ENCODE measurements around the gene SLC5A5.

The SLC5A5 gene

GRCh38 chr19:17866964-17867486 lies 4.7 kb upstream of the SLC5A5 start:
- Histone ChIP-seq H3K4me2 (ENCODE audit: low read depth, low read length, poor library complexity, severe bottlenecking) (no peak overlapping the region), H3F3A (ENCODE audit: low read depth) (no peaks in the 10 kb centered on the region; the same call in 1 of the 2 replicates), H3K79me2 (ENCODE audit: insufficient read depth, low read length) (peaks cover 19% of the 10 kb centered on the region), H3K36me3 (ENCODE audit: insufficient read depth, low read length) (peaks cover 33% of the 10 kb centered on the region; the same call in 1 of the 2 replicates), H3K9me3 (ENCODE audit: insufficient read depth, low read depth, low read length) (no peaks in the 10 kb centered on the region), H3K9me2 (replicated peaks; ENCODE audit: low read depth, low read length) (no peaks in the 10 kb centered on the region), H4K20me1 (ENCODE audit: insufficient read depth, low read length, poor library complexity, severe bottlenecking) (peaks cover 20% of the 10 kb centered on the region), H2AFZ (ENCODE audit: low read length) (no peak overlapping the region), H3K9ac (ENCODE audit: low read depth, low read length, poor library complexity, severe bottlenecking) (no peak overlapping the region), H3K27me3 (ENCODE audit: insufficient read depth, low read length, poor library complexity, severe bottlenecking) (no peaks in the 10 kb centered on the region), H3K4me1 (ENCODE audit: insufficient read depth, low read length, poor library complexity, severe bottlenecking) (peaks cover 6% of the 10 kb centered on the region), H3K4me3 (ENCODE audit: low read length, poor library complexity, severe bottlenecking) (no peak overlapping the region)
- TF ChIP-seq CTCF (conservative IDR thresholded peaks at IDR 0.05; ENCODE audit: low read length) (no peak), EZH2phosphoT487 (IDR thresholded peaks at IDR 0.05; ENCODE audit: borderline replicate concordance) (no peak)

- Histone ChIP-seq H4K20me1 (ENCODE audit: insufficient read depth, low read length, poor library complexity, severe bottlenecking) (peaks cover 6% of the 10 kb centered on the region), H3K4me1 (ENCODE audit: insufficient read depth, low read length, poor library complexity, severe bottlenecking) (no peaks in the 10 kb centered on the region), H3K9me3 (ENCODE audit: insufficient read depth, low read depth, low read length) (no peaks in the 10 kb centered on the region), H3K9me2 (replicated peaks; ENCODE audit: low read depth, low read length) (no peaks in the 10 kb centered on the region), H3K36me3 (ENCODE audit: insufficient read depth, low read length) (peaks cover 17% of the 10 kb centered on the region; the same call in 1 of the 2 replicates), H3K79me2 (ENCODE audit: insufficient read depth, low read length) (peaks cover 2% of the 10 kb centered on the region; the same call in 1 of the 2 replicates), H3K4me3 (ENCODE audit: low read length, poor library complexity, severe bottlenecking) (no peak overlapping the region), H3K27me3 (ENCODE audit: insufficient read depth, low read length, poor library complexity, severe bottlenecking) (no peaks in the 10 kb centered on the region), H3F3A (ENCODE audit: low read depth) (no peaks in the 10 kb centered on the region; the same call in 1 of the 2 replicates), H3K9ac (ENCODE audit: low read depth, low read length, poor library complexity, severe bottlenecking) (no peak overlapping the region), H3K4me2 (ENCODE audit: low read depth, low read length, poor library complexity, severe bottlenecking) (no peak overlapping the region), H2AFZ (ENCODE audit: low read length) (no peak overlapping the region)
- TF ChIP-seq EZH2phosphoT487 (IDR thresholded peaks at IDR 0.05; ENCODE audit: borderline replicate concordance) (no peak), CTCF (conservative IDR thresholded peaks at IDR 0.05; ENCODE audit: low read length) (no peak)
Observed at GRCh38 chr19:17868669-17869068, 3.1 kb upstream of the SLC5A5 start.

DNA sequence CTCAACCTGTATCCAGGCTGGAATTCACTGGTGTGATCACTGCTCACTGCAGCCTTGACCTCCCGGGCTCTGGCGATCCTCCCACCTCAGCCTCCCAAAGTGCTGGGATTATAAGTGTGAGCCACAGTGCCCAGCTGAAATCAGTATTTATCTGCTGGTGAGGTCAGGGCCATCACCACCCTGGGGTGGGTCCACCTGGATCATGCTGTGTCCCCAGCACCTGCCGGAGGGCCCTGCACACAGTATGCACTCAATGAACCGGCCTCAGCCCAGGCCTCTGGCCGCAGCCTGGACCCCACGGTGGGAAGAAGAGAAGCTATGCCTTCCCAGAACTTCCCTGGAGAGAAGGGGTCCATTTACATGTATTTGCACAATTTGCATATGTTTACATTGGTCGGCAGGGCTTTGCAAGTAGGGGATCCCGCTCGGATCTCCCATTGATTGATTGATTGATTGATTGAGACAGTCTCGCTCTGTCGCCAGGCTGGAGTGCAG lies 2.6 kb upstream of the SLC5A5 start:
- Histone ChIP-seq H2AFZ (ENCODE audit: low read length) (no peak overlapping the region), H3K4me1 (ENCODE audit: insufficient read depth, low read length, poor library complexity, severe bottlenecking) (no peaks in the 10 kb centered on the region), H3K4me2 (ENCODE audit: low read depth, low read length, poor library complexity, severe bottlenecking) (no peak overlapping the region), H3K9me3 (ENCODE audit: insufficient read depth, low read depth, low read length) (no peaks in the 10 kb centered on the region), H3K9me2 (replicated peaks; ENCODE audit: low read depth, low read length) (no peaks in the 10 kb centered on the region), H3F3A (ENCODE audit: low read depth) (no peaks in the 10 kb centered on the region; the same call in 1 of the 2 replicates), H3K36me3 (ENCODE audit: insufficient read depth, low read length) (peaks cover 12% of the 10 kb centered on the region; the same call in 1 of the 2 replicates), H4K20me1 (ENCODE audit: insufficient read depth, low read length, poor library complexity, severe bottlenecking) (peaks cover under 1% of the 10 kb centered on the region), H3K27me3 (ENCODE audit: insufficient read depth, low read length, poor library complexity, severe bottlenecking) (no peaks in the 10 kb centered on the region), H3K9ac (ENCODE audit: low read depth, low read length, poor library complexity, severe bottlenecking) (no peak overlapping the region), H3K79me2 (ENCODE audit: insufficient read depth, low read length) (no peaks in the 10 kb centered on the region), H3K4me3 (ENCODE audit: low read length, poor library complexity, severe bottlenecking) (no peak overlapping the region)
- no peak for TF ChIP-seq EZH2phosphoT487 (IDR thresholded peaks at IDR 0.05; ENCODE audit: borderline replicate concordance)
- no peak for TF ChIP-seq CTCF (conservative IDR thresholded peaks at IDR 0.05; ENCODE audit: low read length)
